Activated CD4-positive, alpha-beta T cell treated with anti-CD3 and anti-CD28 coated beads, Interleukin-10, Interleukin-2, amounts not matched to agents 100 ng/mL and 50 ng/mL, durations not matched to agents 16 hours and 8 hours (primary cell): ENCODE results near the gene ZNF677.
"Not testable (repeated sequence)": the region's sequence is repeated elsewhere in the genome, so short reads cannot be mapped to it uniquely, and the experiment has no call there.

Source experiments
- DNase-seq: peaks from one replicate; pipeline ENCODE4 v3.0.0-alpha.2; 2020

Gene ZNF677

GRCh38 chr19:53192771-53193534 is 61.7 kb downstream of the ZNF677 start, which contains the start of gene ZNF665:
TSS of gene ZNF665 (minus strand) at chr19:53193358. CDS start at chr19:53182898, 10,460 bp downstream.
- peak; percentile 59 for DNase-seq

GRCh38 chr19:53190253-53190652 is 64.4 kb downstream of the ZNF677 start:
- DNase-seq, result no peak

DNA sequence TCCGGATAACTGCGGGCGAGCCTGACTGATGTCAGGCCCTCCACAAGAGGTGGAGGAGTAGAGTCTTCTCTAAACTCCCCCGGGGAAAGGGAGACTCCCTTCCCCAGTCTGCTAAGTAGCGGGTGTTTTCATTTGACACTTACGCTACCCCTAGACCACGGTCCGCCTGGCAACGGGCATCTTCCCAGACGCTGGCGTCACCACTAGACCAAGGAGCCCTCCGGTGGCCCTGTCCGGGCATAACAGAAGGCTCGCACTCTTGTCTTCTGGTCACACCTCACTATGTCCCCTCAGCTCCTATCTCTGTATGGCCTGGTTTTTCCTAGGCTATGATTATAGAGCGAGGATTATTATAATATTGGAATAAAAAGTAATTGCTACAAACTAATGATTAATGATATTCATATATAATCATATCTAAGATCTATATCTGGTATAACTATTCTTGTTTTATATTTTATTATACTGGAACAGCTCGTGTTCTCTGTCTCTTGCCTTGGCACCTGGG is 64.9 kb downstream of the ZNF677 start:
- not testable (repeated sequence) for DNase-seq
